IMR-90 (cell line): Measurements from ENCODE around the gene VSNL1.

Source experiments
- BHLHE40 ChIP-seq: fragments of 150-350 bp; IDR thresholded peaks from 2 replicates; pipeline ENCODE4 v1.6.1; 2016; ENCODE audit warnings: mild to moderate bottlenecking, low read depth, low read length
- CEBPB ChIP-seq: IDR thresholded peaks from 2 replicates; pipeline ENCODE4 v1.6.1; 2012; ENCODE audit warnings: low read depth, low read length, improper control_type of control experiment
- CHD1 ChIP-seq: IDR thresholded peaks from 2 replicates; pipeline ENCODE4 v1.6.1; 2012; ENCODE audit warnings: low read depth, low read length, improper control_type of control experiment
- CTCF ChIP-seq: conservative IDR thresholded peaks from 2 replicates; pipeline ENCODE4 v1.5.1; 2012; ENCODE audit warnings: mild to moderate bottlenecking, low read depth, low read length, improper control_type of control experiment
- RAD21 ChIP-seq: IDR thresholded peaks from 2 replicates; pipeline ENCODE4 v1.6.1; 2012; ENCODE audit warnings: low read length, improper control_type of control experiment
- RFX5 ChIP-seq: IDR thresholded peaks from 2 replicates; pipeline ENCODE4 v1.8.0; 2012; ENCODE audit warnings: low read depth, mild to moderate bottlenecking, low read length, moderate library complexity
- SMC3 ChIP-seq: fragments of 150-350 bp; IDR thresholded peaks from 2 replicates; pipeline ENCODE4 v1.6.1; 2016; ENCODE audit warnings: low read depth, mild to moderate bottlenecking, antibody characterized with exemption, low read length, moderate library complexity

GRCh38 chr2:17519486-17519885 lies 21.0 kb upstream of the VSNL1 start:
- no peak for TF ChIP-seq CTCF
- no peak for TF ChIP-seq RAD21
- TF ChIP-seq BHLHE40 = no peak
- no peak for TF ChIP-seq RFX5
- no peak for TF ChIP-seq CHD1
- TF ChIP-seq CEBPB = no peak
- TF ChIP-seq SMC3 = no peak
